HG02571 (cell line): ENCODE data around the gene NDUFAF3.

Experiments
- ATAC-seq: cut with Tn5 transposase; IDR thresholded peaks from one replicate; pipeline ENCODE4 v1.9.1; 2021; ENCODE audit warnings: mild to moderate bottlenecking, moderate library complexity; ENCODE audit not compliant: unreplicated experiment

The NDUFAF3 gene

DNA sequence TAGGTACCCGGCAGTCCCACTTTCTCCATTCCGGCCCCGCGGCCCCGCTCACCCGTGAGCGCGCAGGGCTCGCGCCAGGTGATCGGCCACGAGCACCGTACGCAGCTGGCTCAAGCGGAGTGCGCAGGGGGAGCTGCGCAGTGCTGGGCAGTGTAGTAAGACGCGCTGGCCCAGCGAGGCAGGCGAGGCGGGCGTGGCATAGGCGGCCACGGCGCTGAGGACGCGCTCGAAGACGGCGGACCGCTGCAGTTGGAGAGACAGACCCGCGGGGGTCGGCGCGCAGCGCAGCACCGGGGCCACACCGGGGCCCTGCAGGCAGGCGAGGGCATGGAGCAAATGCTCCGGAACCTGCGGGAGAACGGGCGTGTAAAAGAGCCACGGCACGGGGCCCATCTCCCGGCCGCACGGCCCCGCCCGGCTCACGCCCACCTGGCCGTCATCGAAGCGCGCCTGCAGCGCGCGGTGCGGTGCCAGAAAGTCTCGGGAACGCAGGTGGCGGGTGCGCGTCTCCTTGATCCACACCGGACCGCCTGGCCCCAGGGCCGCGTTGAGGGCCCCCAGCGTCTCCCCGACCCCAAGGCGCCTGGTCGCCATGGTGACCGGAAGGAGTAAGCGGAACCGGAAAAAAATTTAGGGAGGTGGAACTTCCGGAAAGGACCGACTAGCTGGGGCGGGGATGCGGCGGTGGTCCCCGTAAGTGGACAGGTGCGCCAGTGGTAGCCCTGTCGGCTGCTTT is 3.8 kb upstream of the NDUFAF3 start, which contains the start of gene DALRD3:
Gene DALRD3 (minus strand): TSS at position 610 of the 736 bp plus-strand sequence. CDS start 16 bp downstream, at position 594.
- ATAC-seq, result no peak

DNA sequence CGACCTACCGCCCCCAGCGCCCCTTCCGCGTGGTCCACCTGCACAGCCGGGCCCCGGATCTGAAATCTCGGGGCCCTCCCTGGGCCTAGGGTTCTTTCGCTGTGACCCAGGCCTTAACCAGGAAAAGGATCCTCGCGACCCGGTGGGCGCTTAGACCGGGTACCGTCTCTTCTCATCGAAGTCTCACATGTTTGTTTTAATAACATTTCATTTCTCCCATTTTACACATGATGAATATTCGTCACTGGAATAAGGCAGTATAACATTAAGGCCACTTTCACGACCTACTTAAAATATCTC is 3.3 kb upstream of the NDUFAF3 start:
- no peak for ATAC-seq

DNA sequence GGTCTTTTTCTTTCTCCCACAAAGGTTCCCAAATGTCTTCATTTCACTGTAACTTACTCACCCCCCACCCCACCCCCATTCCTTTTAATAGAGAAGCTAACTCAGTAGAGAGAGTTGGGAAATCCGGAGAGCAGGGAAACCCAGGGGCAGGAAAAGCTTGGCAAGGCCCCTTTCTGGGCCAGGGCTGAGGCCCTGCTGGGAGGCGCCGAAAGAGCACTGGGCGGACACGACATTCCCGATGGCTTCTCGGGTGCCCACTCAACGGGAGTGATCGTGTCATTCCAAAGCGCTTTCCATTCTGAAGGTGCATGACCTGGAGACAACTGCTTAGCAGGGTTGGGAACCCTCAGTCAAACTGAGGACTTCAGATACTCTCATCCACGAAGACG is 2.0 kb upstream of the NDUFAF3 start:
- ATAC-seq, result no peak

DNA sequence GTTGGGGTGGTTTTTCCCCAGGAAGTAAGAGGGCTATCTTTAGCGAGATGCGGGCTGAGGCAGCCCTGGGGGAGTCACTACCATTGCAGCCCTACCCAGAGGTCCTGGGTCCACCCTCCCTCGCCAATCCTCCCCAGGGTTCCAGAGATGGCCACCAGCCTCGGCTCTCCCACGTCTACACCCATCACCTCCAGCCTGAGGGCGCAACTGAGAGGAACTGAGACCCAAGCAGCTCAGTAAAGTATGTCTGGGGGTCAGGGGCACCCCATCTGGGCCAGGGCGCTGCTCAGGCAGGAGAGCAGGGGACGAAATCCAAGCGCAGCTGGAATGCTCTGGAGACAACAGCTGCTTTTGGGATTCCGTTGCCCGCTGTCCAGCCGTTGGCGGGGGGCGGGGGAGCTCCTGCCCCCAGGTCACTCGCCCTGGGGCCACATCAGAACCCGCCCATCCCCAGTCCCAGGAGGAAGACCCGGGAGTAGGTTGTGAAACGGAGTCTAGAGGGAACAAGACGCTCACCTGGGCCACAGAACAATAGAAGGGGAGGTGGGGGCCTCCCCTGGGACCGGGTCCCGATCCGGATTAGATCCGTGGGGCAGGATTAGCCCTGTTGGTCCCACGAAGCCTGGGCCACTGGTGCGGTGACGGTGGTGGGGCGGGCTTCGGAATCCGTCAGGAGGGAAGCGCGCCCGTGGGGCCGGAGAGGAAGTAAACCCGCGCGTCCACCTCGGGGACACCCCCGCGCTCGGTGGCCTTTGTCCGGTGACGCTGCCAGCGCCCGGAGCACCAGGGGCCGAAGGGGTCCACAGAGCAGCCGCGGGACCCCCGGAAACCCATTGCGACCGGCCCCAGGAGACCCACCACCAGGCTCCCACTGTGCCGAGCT is 1.4 kb upstream of the NDUFAF3 start:
- ATAC-seq, result peak; percentile 0

DNA sequence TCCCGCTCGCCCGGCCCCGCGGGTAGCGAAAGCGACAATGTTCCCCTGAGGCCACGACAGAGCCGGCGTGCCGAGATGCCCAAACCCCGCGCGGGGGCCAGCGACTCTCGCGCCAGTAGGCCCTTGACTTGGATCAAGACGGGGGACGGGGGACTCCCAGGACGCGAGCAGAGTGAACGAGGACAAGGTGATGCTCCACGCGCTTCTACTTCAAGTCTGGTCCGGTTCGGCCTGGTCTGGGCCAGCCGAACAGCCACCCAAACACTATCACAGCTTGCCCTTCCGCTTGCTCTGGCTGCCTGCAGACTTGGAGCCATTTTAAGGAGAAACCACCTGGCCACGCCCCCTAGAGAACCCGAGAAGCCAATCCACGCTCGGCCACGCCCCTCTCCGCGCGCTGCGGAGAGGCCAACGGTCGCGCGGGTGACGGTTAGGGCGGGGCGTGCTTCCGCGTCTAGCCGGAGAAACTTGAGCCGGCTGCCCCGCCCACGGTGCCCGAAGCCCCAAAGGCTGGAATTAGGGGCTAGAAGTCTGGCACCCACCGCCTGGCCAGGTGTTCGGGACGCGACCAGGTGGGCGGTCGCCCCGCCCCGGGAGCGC is 608 bp upstream of the NDUFAF3 start:
- ATAC-seq, result peak; percentile 50

DNA sequence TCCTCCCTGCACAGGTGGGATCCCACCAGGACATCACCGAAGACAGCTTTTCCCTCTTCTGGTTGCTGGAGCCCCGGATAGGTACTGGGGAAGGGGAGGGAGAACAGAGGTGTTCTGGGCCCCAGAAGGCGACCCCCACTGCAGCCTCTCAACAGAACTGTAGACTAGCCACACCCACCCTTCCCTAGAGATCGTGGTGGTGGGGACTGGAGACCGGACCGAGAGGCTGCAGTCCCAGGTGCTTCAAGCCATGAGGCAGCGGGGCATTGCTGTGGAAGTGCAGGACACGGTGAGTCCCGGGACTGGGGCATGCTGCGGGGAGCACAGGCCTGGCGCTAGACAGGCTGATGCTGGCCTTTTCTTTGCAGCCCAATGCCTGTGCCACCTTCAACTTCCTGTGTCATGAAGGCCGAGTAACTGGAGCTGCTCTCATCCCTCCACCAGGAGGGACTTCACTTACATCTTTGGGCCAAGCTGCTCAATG is 809 bp downstream of the NDUFAF3 start:
- no peak for ATAC-seq

DNA sequence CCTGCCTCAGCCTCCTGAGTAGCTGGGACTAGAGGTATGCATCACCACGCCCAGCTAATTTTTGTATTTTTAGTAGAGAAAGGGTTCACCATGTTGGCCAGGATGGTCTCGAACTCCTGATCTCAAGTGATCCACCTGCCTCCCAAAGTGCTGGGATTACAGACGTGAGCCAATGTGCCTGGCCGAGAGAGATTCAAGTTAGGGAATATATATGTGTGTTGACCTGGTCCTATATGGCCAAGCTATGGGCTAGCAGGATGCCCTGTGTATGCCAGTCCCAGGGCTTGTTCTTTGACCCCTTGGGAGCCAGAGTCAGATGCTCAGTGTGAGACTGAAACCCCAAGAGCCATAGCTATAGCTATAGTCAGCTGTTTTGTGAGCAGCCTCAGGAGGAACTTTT is 1.9 kb downstream of the NDUFAF3 start:
- no peak for ATAC-seq

DNA sequence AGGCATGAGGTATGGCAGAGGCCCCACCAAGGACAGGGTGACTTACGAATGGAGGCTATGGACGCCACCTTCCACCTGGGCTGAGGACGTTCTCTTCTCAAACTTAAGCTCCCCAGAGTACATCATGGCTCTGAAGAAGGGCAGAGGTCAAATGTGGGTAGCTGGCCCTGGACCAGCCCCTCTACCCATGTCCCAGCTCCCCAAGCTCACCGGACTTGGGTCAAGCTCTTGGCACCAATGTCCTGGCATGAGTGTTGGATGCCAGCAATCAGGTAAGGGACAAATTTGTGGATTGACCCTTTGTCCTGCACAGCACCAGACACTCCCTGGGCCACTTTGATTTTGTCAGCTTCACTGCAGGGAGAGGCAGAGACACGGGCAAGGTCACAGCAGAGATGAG is 2.5 kb downstream of the NDUFAF3 start:
- ATAC-seq, result no peak

DNA sequence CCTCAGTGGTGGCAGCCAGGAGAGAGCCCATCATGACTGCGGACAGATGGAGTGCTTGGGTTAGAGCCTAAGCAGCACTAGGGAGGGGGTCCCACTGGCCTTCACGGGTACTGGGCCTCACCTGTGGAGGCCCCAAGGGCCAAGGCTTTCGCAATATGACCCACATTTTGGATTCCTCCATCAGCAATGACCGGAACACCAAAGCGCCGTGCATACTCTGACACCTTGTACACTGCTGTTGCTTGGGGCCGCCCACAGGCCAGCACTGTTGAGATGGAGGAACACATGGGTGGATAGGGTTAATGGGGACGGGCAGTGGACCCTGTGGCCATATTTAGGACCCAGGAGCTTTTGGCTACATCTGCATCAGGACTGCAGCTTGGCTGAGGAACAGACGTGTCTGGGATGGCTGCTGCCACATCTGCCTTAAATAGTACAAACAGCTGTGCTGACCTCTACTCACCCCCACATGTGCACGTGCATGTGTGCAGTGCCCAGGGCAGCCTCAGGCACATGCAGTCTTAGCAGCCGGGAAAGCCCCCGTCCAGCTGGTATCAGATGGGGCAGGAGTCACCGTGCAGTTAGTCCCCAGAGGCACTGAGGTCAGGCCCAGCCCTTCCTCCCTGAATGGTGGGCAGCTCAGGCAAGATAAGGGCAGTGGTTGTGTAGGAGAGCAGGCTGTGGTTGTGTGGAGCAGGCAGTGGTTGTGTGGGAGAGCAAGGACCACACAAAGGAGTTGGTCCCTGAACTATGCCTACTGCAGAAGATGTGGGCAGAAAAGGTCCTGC is 3.3 kb downstream of the NDUFAF3 start:
- ATAC-seq, result no peak

DNA sequence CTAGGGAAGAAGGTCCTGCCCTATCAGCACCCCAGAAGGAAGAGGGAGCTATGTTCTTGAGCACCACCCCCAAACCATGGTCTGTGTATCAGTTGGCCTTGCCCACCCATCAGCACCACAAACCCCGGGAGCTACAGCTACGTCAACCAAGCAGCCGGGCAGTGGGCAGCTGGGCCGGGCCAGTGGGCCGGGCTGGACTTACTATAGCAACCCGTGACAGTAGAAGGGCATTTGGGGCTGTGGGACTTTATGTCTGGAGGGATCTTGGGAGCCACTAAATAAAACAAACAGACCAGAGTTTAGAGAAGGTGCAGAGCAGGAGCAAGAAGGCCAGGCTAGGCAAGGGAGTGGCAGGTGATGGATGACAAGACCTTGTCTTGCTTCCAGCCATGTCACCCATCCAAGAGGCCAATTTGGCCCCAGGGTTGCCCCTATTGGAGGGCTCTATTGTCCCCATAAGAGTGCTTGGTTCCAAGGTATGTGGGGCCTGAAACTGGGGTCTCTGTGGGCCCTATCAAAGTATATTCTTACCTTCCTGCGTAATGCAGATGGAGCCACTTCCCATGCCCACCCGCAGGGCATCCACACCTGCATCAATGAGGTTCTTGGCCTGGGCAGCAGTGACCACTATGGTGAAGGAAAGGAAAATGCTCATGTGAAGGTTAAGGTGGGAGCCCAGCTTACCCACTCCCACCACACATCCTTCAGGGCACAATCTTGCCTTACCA is 4.0 kb downstream of the NDUFAF3 start:
- no peak for ATAC-seq

DNA sequence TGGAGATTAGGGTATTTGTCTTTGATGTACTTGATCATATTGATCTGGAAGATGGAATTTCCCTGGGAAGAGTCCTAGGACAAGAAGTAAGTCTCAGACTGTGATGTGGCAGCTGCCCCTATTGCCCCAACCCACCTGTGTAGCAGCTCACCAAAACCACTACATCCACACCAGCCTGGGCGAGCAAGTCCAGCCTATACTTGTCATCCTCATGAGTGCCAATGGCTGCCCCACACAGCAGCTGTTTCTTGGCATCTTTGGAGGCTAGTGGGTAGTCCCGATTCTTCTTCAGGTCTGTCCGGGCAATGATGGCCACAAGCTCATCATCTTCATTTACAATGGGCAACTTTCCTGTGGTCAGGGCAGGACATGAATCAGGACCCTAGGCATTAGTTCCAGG is 4.6 kb downstream of the NDUFAF3 start:
- ATAC-seq, result no peak

DNA sequence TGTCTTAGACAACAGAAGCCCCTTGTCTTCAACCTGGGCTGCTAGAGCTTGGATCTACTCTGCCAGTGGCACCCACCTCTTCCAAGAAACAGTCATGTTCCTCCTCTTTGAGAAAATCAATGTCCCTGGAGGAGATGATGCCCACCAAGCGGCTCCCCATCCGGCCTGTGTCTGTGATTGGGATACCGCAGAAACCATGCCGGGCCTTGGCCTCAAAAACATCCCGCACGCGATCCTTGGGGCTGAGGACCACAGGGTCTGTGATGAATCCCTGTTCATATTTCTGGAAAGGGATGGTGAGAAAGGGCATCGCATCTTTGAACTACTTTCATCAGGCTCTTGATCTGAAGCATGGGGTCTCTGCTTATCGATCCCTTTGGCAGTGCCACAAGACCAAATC is 5.7 kb downstream of the NDUFAF3 start:
- no peak for ATAC-seq

DNA sequence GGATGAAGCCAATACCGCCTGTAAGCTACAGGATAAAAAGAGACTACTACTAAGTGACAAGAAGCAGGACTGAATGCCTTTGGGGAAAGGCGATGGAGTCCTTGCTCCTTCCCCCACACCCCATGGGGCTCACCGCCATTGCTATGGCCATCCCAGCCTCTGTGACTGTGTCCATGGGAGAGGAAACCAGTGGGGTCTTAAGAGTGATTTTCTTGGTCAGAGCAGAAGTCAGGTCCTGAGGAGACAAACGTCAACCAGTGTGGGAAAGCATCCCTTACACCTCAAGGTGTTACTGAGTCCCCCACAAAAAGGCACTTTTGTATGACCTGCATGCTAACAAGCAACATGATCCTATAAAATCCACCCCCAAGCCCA is 6.4 kb downstream of the NDUFAF3 start:
- no peak for ATAC-seq

DNA sequence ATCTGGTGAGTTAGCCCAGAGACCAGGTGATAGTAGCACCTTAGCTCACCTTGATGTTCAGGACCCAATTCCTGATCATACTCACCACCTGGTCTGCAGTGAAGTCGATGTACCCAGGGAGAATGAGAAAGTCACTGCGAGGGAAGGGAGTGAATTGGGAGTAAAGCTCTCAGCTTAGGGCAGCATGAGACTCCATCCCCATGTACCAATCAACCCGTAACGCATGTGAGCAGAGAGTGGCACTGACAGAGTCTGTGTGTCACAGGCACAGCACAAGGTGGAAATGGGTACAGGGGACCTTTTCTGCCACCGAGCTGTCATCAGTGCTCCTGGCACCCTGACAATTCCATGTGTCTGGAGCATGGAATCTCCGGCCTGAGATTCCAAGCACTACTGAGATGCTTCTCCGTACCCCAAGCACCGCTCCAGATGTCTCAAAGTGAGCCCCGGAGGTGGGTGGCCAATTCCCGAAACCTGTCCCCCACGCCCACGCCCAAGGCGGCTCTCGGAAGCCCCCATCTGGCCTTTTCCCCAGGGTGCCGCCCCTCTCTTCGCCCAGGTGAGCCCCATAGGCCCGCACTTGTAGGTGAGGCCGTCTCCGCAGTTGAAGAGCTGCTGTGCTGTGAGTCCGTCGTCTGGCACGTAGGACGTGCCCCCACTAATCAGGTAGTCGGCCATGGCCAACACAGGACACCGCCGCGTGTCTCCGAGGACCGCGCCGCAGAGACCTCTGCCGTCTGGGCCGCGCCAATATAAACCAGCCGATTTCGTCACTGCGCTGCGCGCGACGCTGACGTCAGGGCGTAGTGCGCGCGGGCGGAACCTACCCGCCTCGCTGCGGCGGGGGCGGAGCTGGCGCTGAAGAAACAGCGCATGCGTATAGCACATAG is 7.0 kb downstream of the NDUFAF3 start, which contains the start of gene IMPDH2:
Gene IMPDH2 (minus strand): TSS at position 726 of the 890 bp plus-strand sequence. CDS start 48 bp downstream, at position 678.
- peak; percentile 85 for ATAC-seq

DNA sequence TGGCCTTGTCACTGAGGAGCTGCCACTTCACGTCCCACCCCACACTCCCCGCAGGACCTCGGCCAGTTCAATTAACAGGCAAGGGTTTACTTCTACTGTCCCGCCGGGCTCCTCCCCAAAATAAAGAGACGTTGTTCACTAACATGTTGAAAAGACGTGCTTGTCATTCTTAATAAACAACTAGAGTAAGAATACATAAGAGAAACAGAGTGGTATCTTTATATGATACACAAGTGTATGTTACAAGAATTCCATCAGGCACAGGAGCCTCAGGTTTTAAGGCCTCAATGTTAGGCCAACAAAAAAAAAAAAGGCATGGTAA is 7.6 kb downstream of the NDUFAF3 start:
- ATAC-seq, result no peak

DNA sequence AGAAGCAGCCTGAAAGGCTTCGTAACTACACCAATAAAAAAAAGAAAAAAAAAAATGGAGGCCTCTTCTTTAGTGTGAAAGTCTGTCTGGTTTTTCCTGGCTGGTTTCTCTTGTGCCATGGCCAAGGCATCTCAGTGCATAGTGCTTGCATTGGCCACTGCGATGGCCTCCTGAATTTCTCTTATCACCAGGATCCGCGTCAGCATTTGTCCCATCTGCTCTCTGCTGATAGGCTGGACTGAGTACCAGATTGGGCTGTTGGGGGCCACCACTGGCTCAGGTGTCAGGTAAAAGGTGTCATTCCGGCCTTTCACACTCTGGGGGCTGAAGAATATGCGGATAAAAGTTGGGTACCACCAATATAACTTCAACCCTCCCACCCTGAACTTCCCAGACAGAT is 8.4 kb downstream of the NDUFAF3 start:
- ATAC-seq, result no peak

DNA sequence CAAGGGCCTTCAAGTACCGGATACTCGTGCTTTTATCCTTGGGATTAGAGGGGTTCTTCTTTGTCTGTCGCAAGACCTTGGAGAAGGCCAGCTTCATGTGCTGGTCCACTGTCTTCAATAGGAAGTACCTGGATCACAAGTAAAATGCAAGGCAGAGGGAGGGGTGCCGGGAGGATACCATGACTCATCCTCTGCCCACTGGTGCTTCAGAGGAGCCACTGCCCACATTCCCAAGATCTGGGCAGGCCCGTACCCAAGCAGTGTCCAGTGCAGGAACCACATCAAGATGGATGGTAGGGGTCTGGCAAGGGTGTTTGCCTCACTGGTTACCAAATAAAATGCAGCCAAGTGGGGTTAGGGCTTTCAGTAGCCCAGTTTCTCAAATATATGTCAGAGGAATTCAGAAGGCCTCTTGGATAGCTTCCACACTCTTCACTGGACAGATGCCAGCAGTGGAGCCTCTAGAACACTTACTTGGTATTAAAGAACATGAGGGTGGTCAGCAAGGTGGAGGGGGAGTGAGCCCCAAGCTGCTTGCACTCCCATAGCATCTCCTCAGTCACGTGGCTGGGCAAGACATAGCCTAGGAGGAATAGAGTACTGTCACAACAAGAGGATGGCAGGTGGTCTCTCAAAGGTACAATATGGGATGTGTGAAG is 10.9 kb downstream of the NDUFAF3 start:
- ATAC-seq, result no peak

DNA sequence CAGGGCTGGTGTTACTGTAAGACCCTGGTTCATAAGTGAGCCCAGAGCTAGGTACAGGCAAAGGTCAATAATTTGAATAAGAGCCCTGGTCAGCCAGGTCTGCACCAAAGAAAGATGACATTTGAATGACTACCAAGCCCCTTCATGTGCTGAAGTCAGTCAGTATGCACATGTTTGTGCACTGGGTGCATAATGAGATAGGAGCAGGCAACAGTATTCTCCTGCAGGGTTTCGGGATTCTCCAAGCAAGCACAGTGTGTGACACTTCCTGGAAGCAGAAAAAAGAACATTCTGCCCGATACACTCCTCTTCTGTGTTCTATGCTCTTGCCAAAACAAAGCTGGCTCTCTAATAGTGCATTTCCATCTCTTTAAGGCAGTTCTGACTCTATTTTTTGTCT is 12.7 kb downstream of the NDUFAF3 start:
- no peak for ATAC-seq

DNA sequence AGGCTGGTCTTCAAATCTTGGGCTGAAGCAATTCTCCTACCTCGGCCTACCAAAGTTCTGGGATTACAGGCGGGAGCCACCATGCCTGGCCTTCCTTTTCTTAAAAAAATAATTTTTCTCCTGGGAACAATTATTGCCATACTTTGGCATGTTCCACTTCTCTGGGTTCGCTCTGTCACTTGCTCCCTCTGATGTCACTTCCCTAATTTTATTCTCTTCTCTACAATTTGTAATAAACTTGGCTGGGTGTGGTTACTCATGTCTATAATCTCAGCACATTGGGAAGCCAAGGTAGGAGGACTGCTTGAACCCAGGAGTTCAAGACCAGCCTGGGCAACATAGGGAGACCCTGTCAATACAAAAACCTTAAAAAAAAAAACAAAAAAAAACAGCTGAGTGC is 13.4 kb downstream of the NDUFAF3 start:
- ATAC-seq, result no peak
